ENCODE data around the gene TLCD1. TPM values are rescaled to one million over a fixed set of nuclear protein-coding genes. Genes with fewer than 3 reads are reported as not detected.
"Not testable (repeated sequence)": the region's sequence is repeated elsewhere in the genome, so short reads cannot be mapped to it uniquely, and the experiment has no call there.

Gene TLCD1
- total RNA-seq, 1 donor from 2014 or later: 14.0 TPM

GRCh38 chr17:28725660-28726225 is 290 bp downstream of the TLCD1 start:
- peak; percentile 56 for DNase-seq (ENCODE audit: low spot score, unreplicated experiment)
- peak overlapping the region; percentile 85 for H3K4me3 Mint-ChIP-seq (ENCODE audit: low read depth)
- peaks cover 41% of the 10 kb centered on the region for H3K4me1 Mint-ChIP-seq (ENCODE audit: low read depth)
- H3K36me3 Mint-ChIP-seq (ENCODE audit: insufficient read depth): peaks cover 23% of the 10 kb centered on the region
- peak overlapping the region; percentile 97 for H3K27ac Mint-ChIP-seq
- no peaks in the 10 kb centered on the region for H3K27me3 Mint-ChIP-seq
- TF ChIP-seq CTCF (IDR thresholded peaks at IDR 0.05; ENCODE audit: unreplicated experiment): no peak
- no peaks in the 10 kb centered on the region for H3K9me3 Mint-ChIP-seq (ENCODE audit: low read depth)

GRCh38 chr17:28725166-28725659 is 820 bp downstream of the TLCD1 start:
- H3K27me3 Mint-ChIP-seq: no peaks in the 10 kb centered on the region
- TF ChIP-seq CTCF (IDR thresholded peaks at IDR 0.05; ENCODE audit: unreplicated experiment): peak; percentile 16
- H3K4me3 Mint-ChIP-seq (ENCODE audit: low read depth): peak overlapping the region; percentile 85
- H3K4me1 Mint-ChIP-seq (ENCODE audit: low read depth): peaks cover 47% of the 10 kb centered on the region
- no peak for DNase-seq (ENCODE audit: low spot score, unreplicated experiment)
- H3K9me3 Mint-ChIP-seq (ENCODE audit: low read depth): no peaks in the 10 kb centered on the region
- peaks cover 27% of the 10 kb centered on the region for H3K36me3 Mint-ChIP-seq (ENCODE audit: insufficient read depth)
- H3K27ac Mint-ChIP-seq: peak overlapping the region; percentile 97

GRCh38 chr17:28724500-28725165 is 1.4 kb downstream of the TLCD1 start:
- TF ChIP-seq CTCF (IDR thresholded peaks at IDR 0.05; ENCODE audit: unreplicated experiment): no peak
- Mint-ChIP-seq H3K4me1 (ENCODE audit: low read depth) (peaks cover 50% of the 10 kb centered on the region), H3K9me3 (ENCODE audit: low read depth) (no peaks in the 10 kb centered on the region), H3K27me3 (no peaks in the 10 kb centered on the region), H3K36me3 (ENCODE audit: insufficient read depth) (peaks cover 30% of the 10 kb centered on the region), H3K4me3 (ENCODE audit: low read depth) (peak overlapping the region; percentile 85), H3K27ac (peak overlapping the region; percentile 97)
- DNase-seq (ENCODE audit: low spot score, unreplicated experiment): no peak

GRCh38 chr17:28723836-28724499 is 2.1 kb downstream of the TLCD1 start:
- Mint-ChIP-seq H3K4me1 (ENCODE audit: low read depth) (peaks cover 52% of the 10 kb centered on the region), H3K36me3 (ENCODE audit: insufficient read depth) (peaks cover 30% of the 10 kb centered on the region), H3K4me3 (ENCODE audit: low read depth) (peak overlapping the region; percentile 85), H3K27ac (peak overlapping the region; percentile 97)
- H3K9me3 Mint-ChIP-seq (ENCODE audit: low read depth); DNase-seq (ENCODE audit: low spot score, unreplicated experiment); H3K27me3 Mint-ChIP-seq: not testable (repeated sequence)

GRCh38 chr17:28723159-28723835 is 2.7 kb downstream of the TLCD1 start:
- Mint-ChIP-seq H3K4me1 (ENCODE audit: low read depth) (peaks cover 54% of the 10 kb centered on the region), H3K27me3 (no peaks in the 10 kb centered on the region), H3K36me3 (ENCODE audit: insufficient read depth) (peaks cover 30% of the 10 kb centered on the region), H3K27ac (peak overlapping the region; percentile 35), H3K9me3 (ENCODE audit: low read depth) (no peaks in the 10 kb centered on the region), H3K4me3 (ENCODE audit: low read depth) (no peak overlapping the region)
- no peak for TF ChIP-seq CTCF (IDR thresholded peaks at IDR 0.05; ENCODE audit: unreplicated experiment)
- no peak for DNase-seq (ENCODE audit: low spot score, unreplicated experiment)

Measured in progenitor cell of endocrine pancreas (in vitro differentiated cells).